HCT116 (cell line): ENCODE data around the gene CUX1.

Source experiments
- EZH2phosphoT487 ChIP-seq: fragments of 200-600 bp; IDR thresholded peaks from 2 replicates; pipeline ENCODE4 v1.6.1; 2018; ENCODE audit warnings: antibody characterized with exemption, borderline replicate concordance
- POLR2A ChIP-seq: IDR thresholded peaks from 2 replicates; pipeline ENCODE4 v1.7.0; 2011; ENCODE audit warnings: borderline replicate concordance; ENCODE audit not compliant: insufficient read depth, insufficient read length; ENCODE audit errors: extremely low read depth
- ZNF274 ChIP-seq: fragments of 200-500 bp; sonication (Bioruptor generic); IDR thresholded peaks from 2 replicates; pipeline ENCODE4 v1.6.1; 2014; ENCODE audit warnings: mild to moderate bottlenecking, low read depth, low read length, inconsistent platforms

- no peak for TF ChIP-seq ZNF274
- no peak for TF ChIP-seq POLR2A
- no peak for TF ChIP-seq EZH2phosphoT487
Measured at GRCh38 chr7:101792051-101792681, 25.3 kb upstream of the CUX1 start.
